Fibroblast of peridontal ligament (primary cell): ENCODE measurements around the gene RND2.
"Not testable (repeated sequence)": the region's sequence is repeated elsewhere in the genome, so short reads cannot be mapped to it uniquely, and the experiment has no call there.

Experiments
- DNase-seq: peaks from one replicate; pipeline ENCODE4 v3.0.0-alpha.2; 2010; ENCODE audit errors: extremely low read depth

Gene RND2

GRCh38 chr17:43024407-43025289 is at the start of gene RND2:
Gene RND2 (plus strand): TSS chr17:43025231. CDS start chr17:43025348, 117 bp downstream.
- peak; percentile 96 for DNase-seq

- DNase-seq = no peak
These were observed 49.8 kb upstream of the RND2 start for GRCh38 chr17:42975265-42975664.

- not testable (repeated sequence) for DNase-seq
These were observed 49.3 kb upstream of the RND2 start for GRCh38 chr17:42975701-42976100.

DNA sequence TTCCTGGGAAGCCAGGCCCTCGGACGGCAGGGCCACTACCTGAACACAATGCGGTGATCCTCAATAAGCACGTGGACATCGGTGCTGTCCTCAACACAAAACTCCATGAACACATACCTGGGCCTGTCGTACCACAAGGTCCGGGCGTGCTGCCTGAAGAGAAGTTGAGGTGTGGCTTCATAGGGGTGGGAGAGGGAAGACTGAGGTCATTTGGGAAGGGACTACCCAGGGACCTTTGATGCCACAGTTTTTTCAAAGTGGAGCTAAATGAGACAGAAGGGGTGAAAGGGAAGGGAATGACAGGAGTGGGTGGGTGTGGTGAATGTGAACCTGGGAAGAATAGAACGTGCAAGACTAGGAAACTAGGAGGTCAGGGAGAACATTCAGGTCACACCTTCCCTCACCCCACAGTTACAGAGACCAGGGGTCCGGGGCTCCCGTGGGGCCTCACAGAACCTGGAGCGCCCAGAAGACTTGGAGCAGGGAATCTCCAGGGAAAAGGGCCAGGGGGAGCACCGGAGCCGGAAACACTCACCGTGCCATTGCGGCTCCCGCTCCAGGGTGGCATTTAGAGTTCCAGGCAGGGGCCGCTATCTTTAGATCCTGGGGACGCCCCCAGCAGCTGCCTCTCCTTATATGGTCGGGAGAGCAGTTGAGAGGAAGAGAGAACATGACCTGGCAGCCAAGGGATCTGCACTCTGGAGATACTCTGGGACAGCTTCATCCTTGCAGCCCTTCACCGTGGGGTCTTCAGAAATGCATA is 45.3 kb upstream of the RND2 start, which contains the start of gene PTGES3L:
TSS of gene PTGES3L (minus strand) at position 570 of the 763 bp plus-strand sequence. CDS start at position 543, 27 bp downstream.
- DNase-seq = no peak

GRCh38 chr17:42980274-42980765 is 44.7 kb upstream of the RND2 start, which contains the start of gene RUNDC1:
Gene RUNDC1 (plus strand): TSS chr17:42980565. CDS start chr17:42980577, 12 bp downstream.
- peak; percentile 67 for DNase-seq

DNA sequence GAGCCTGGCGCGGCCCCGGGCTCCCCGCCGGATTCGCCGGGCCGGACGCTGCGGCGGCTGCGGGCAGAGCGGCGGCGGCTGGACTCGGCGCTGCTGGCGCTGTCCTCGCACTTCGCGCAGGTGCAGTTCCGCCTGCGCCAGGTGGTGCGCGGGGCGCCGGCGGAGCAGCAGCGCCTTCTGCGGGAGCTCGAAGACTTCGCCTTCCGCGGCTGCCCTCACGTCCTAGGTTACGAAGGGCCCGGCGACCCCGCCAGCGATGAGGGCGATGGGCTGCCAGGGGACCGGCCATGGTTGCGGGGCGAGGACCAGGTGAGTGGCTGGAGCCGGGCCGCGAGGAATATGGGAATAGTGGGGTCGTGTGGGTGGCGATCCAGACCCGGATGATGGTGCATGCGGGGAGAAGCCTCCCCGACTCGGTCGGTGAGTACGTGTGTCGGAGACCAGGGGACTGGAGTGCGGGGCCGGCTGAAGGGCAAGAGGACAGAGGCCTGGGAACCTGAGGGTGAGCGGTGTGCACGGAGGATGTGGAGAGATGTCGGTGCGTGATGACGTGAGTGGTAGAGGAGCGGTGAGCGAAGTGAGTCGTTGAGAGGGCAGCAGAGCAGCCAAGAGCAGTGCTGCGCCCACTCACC is 44.1 kb upstream of the RND2 start:
- DNase-seq = peak; percentile 31

DNA sequence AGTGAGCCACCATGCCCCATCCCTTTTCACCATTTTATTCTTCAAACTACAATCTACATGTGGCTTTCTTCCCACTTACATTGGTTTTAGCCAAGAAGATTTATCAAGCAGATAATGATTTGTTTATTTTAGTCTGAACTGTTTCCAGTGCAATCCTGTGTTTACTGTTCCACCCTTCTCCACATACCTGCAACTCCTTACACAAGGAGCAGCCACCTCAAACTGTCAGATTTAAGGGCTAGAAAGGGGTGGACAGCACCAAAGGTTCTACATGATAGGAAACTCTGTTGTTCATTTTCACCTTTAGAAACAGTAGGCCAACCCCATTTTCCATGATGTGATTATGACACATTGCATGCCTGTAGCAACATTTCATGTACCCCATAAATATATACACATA is 42.8 kb upstream of the RND2 start:
- DNase-seq = no peak

- DNase-seq = no peak
These were observed 39.8 kb upstream of the RND2 start for GRCh38 chr17:42985225-42985624.

- DNase-seq = no peak
These were observed 35.9 kb upstream of the RND2 start for GRCh38 chr17:42989141-42989540.

GRCh38 chr17:42989726-42990652 is 35.0 kb upstream of the RND2 start:
- peak; percentile 41 for DNase-seq

GRCh38 chr17:42991471-42991870 is 33.6 kb upstream of the RND2 start:
- DNase-seq = no peak

DNA sequence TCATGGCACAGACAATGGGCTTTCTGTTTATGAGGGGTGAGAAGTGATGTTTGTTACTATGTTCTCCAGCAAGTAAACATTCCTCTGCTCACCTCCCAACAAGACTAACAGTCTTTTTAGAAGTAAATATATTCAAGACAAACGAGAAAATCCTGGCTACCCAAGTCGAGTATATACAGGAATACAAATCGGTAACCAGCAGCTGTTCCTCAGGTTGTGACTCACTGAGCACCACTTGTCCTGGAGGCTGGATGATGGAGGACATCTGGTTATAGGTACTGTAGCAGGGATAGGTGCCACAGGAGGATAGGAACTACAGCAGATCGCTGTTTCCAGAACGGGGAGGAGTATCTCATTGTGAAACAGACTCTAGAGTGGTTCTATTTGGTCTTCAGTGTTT is 32.2 kb upstream of the RND2 start:
- no peak for DNase-seq

GRCh38 chr17:42993913-42994312 is 31.1 kb upstream of the RND2 start:
- not testable (repeated sequence) for DNase-seq

DNA sequence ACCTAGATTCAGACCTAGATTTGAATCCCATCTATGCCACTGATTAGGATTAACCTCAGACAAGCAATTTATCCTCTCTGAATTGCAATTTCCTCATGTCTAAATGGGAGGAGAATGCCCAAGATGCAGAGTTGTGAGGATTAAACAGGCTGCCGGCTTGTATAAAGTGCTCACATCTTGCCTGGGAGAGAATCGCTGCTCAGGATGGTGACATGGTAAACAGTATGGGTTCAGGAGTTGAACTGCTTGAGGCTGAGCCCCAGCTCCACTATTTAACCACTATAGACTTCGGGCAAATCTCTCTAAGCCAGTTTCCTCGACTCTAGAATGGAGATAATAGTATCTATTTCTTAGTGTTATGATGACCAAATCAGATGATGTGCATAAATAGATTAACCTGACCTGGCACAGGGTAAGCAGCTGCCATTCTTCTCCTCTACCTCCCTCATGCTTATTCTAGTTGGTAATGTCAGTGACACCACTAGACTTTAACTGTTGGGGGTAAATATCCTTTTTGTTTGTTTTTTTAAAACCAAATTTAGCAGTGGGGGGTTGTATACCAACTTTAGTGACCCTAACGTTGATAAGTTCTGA is 27.5 kb upstream of the RND2 start:
- peak; percentile 28 for DNase-seq

DNA sequence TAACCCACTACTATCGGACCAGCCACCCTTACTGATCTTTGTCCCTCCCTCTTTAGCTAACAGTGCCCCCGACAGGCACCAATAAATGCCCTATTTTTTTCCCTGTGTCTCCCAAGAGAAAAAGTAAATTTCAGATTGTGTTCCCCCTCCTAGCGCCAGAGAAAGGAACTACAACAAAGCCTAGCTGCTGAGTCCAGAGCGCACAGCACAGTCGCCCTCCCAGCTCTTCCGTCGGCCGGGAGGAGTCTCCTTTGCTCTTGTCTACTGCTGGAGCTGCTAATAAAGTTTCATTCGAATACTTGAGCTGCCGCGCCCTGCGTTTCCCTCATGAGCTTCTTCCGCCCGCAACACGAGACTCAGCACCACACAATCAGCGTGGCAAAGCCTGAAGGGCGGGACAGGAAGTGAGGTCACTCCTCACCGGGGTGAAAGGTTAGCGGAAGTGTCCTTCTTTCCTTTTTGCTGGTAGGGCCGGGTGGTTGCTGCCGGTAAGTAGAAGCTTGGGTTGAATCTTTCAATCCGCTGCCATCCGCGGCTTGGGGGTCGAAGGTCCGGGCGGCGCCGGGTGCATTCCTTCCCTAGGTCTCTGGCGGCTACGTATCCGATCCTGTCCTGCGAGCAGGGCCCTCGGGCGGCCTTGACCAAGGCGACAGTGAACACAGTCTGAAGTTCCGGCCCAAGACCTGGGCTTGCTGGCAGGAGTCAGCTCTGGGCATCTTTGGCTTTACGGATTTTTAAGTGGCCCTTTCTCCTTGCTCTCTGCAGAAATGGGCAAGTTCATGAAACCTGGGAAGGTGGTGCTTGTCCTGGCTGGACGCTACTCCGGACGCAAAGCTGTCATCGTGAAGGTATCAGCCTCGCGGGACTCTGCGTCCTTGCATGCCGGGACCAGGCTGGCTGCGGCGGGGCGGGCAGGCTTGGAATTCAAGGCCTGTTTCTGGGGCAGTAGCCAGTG is 26.8 kb upstream of the RND2 start, which contains the start of gene RPL27:
TSS of gene RPL27 (plus strand) at position 436 of the 955 bp plus-strand sequence. CDS start at position 768, 332 bp downstream.
- DNase-seq = peak; percentile 100

- DNase-seq = no peak
These were observed 26.0 kb upstream of the RND2 start for GRCh38 chr17:42999003-42999525.

DNA sequence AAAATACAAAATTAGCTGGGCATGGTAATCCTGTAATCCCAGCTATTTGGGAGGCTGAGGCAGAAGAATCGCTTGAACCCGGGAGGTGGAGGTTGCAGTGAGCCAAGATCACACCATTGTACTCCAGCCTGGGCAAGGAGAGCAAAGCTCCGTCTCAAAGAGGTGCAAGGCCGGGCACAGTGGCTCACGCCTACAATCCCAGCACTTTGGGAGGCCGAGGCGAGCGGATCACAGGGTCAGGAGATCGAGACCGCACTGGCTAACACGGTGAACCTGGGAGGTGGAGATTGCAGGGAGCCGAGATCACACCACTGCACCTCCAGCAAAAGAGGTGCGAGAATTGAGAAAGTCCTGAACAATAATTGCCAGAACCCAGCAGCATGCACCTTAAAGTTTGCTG is 24.1 kb upstream of the RND2 start:
- not testable (repeated sequence) for DNase-seq

DNA sequence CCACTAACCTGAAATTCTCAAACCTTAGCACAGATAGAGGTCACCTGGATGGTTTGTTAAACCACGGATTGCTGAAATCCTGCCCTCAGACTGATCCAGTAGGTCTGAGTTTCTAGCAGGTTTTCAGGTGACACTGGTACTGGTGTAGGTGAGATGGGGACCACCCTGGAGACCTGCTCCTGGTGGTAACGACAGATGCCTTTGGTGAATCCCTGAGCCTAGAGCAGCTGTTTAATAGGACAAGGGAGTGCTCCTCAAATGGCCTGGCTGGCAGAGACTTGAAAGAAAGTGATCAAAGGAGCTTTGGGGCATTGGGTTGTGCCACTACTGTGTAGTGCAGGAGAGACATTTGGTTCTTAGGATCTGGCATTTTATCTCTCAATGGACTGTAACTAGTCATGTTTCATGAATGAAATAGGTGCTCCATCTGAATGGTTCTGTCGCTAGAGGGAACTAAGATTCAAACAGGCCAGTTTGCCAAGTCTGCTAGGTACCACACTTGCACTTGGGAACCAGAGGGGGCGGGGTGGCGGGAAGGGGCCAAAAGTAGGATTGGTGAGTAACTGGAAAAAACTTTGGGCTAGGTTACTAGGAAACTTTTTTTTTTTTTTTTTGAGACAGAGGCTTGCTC is 21.4 kb upstream of the RND2 start:
- DNase-seq = no peak
